RWPE1 (cell line): Measurements from ENCODE around the gene GDI2.

Experiments used
- CTCF ChIA-PET: fragments of 350-600 bp; sonication (Branson Sonifier 250); formaldehyde crosslinking; extraction: SDS; loops from one replicate; lab custom pipeline; 2021; lab: Yijun Ruan, JAX
- POLR2A ChIA-PET: fragments of 400-600 bp; formaldehyde crosslinking; extraction: SDS; loops from one replicate; lab custom pipeline; 2020; ENCODE audit warnings: antibody characterized with exemption; ENCODE audit not compliant: low non-redundant PET; lab: Yijun Ruan, JAX
- DNase-seq: peaks from one replicate; pipeline ENCODE4 v3.0.0; 2012; ENCODE audit warnings: low spot score
- H3K27ac ChIP-seq: fragments of 450-650 bp; 2 replicates; pipeline ENCODE4 v1.5.1; 2017
- CTCF ChIP-seq: fragments of 450-650 bp; conservative IDR thresholded peaks from 2 replicates; pipeline ENCODE4 v1.5.1; 2017; ENCODE audit warnings: low read depth, mild to moderate bottlenecking

The GDI2 gene

GRCh38 chr10:5816170-5816569 is 2.9 kb upstream of the GDI2 start:
- H3K27ac ChIP-seq: no peak overlapping the region
- no peak for DNase-seq
- no peak for TF ChIP-seq CTCF
- POLR2A ChIA-PET: interaction anchor here (0.7 kb wide), 2 partner anchors 153 to 287 kb away, joined by 5 to 8 read pairs; no protein-coding TSS in a partner anchor
- CTCF ChIA-PET: no interaction called here

- DNase-seq: no peak
- POLR2A ChIA-PET: interaction anchor here (0.6 to 1.2 kb wide), 3 partner anchors 60 to 111 kb away, joined by 3 to 5 read pairs (median 3); partner anchors contain the start of genes ANKRD16 and FBH1
- TF ChIP-seq CTCF: no peak
- H3K27ac ChIP-seq: peak overlapping the region; percentile 91
- CTCF ChIA-PET: interaction anchor here (0.5 to 1.1 kb wide), 2 partner anchors 11 to 59 kb away, joined by 3 to 5 read pairs; no protein-coding TSS in a partner anchor
Measured at GRCh38 chr10:5814110-5815107, 1.2 kb upstream of the GDI2 start.

- POLR2A ChIA-PET: interaction anchor here (0.5 to 1.2 kb wide), 5 partner anchors 11 to 77 kb away, joined by 3 to 6 read pairs (median 5); partner anchors contain the start of genes ANKRD16 and FBH1
- CTCF ChIA-PET: no interaction called here
- H3K27ac ChIP-seq: peak overlapping the region; percentile 91
- no peak for TF ChIP-seq CTCF
- DNase-seq: no peak
Measured at GRCh38 chr10:5813091-5813340, 218 bp downstream of the GDI2 start.

- DNase-seq: peak; percentile 29
- CTCF ChIA-PET: no interaction called here
- TF ChIP-seq CTCF: no peak
- POLR2A ChIA-PET: interaction anchor here (0.5 to 1.2 kb wide), 4 partner anchors 11 to 62 kb away, joined by 3 to 6 read pairs (median 6); no protein-coding TSS in a partner anchor
- peak overlapping the region; percentile 91 for H3K27ac ChIP-seq
Measured at GRCh38 chr10:5812283-5813090, 747 bp downstream of the GDI2 start.

GRCh38 chr10:5811387-5811821 is 1.8 kb downstream of the GDI2 start:
- no peak overlapping the region for H3K27ac ChIP-seq
- CTCF ChIA-PET: no interaction called here
- POLR2A ChIA-PET: interaction anchor here (0.6 to 1.0 kb wide), 2 partner anchors 63 to 97 kb away, joined by 3 to 4 read pairs; no protein-coding TSS in a partner anchor
- TF ChIP-seq CTCF: no peak
- peak; percentile 35 for DNase-seq

- ChIA-PET CTCF (interaction anchor here (1.0 kb wide), 1 partner anchor 63 kb away, joined by 10 read pairs; no protein-coding TSS in a partner anchor), POLR2A (no interaction called here)
- DNase-seq: no peak
- H3K27ac ChIP-seq: no peak overlapping the region
- no peak for TF ChIP-seq CTCF
Measured at GRCh38 chr10:5810225-5810624, 3.0 kb downstream of the GDI2 start.
